B cell (primary cell): ENCODE data around the gene CNTNAP2. TPM values are rescaled to one million over a fixed set of nuclear protein-coding genes. Genes with fewer than 3 reads are reported as not detected.
"Not testable (repeated sequence)": the region's sequence is repeated elsewhere in the genome, so short reads cannot be mapped to it uniquely, and the experiment has no call there.

Experiments
- ATAC-seq: fragments of 200-7000 bp; cut with Tn5 transposase; one replicate; pipeline ENCODE4 v1.10.0; 2021; ENCODE audit warnings: low read depth, mild to moderate bottlenecking, moderate number of reproducible peaks, moderate library complexity
- CTCF ChIA-PET: fragments of 350-600 bp; sonication (Branson Sonifier 250); formaldehyde crosslinking; loops from one replicate; lab custom pipeline; 2021; ENCODE audit warnings: antibody characterized with exemption, inconsistent platforms; lab: Charles Lee
- POLR2A ChIA-PET: fragments of 350-600 bp; sonication (Branson Sonifier 250); formaldehyde crosslinking; loops from one replicate; lab custom pipeline; 2021; ENCODE audit warnings: antibody characterized with exemption; lab: Charles Lee
- DNase-seq: peaks from one replicate; pipeline ENCODE4 v3.0.0; 2013
- H2AFZ ChIP-seq: 2 replicates; pipeline ENCODE4 v1.6.1; 2012; ENCODE audit warnings: mild to moderate bottlenecking, low read depth, low read length; ENCODE audit not compliant: insufficient read depth, poor library complexity, severe bottlenecking
- H3K27ac ChIP-seq, 2 donors: 1 replicate in 1 of 2; 2 replicates in 1 of 2; pipeline ENCODE4 v1.5.1; 2012 to 2013; ENCODE audit warnings: low read length in 2 of 2, mild to moderate bottlenecking in 2 of 2, moderate library complexity in 1 of 2
- H3K27me3 ChIP-seq, 4 experiments: fragments of 200-600 bp in 1 of 4; sonication (generic) in 1 of 4; replicated peaks in 1 of 4; 1 replicate in 2 of 4; 2 replicates in 2 of 4; pipeline versions ENCODE4 v1.6.1 to v1.7.0; 2013 to 2016; ENCODE audit warnings: low read length in 3 of 4, mild to moderate bottlenecking in 2 of 4, mixed read lengths in 1 of 4, moderate library complexity in 1 of 4; ENCODE audit not compliant: insufficient read depth in 4 of 4, control insufficient read depth in 3 of 4; ENCODE audit errors: control extremely low read depth in 1 of 4
- H3K36me3 ChIP-seq, 2 experiments: replicated peaks in 1 of 2; 1 replicate in 1 of 2; 2 replicates in 1 of 2; pipeline versions ENCODE4 v1.6.1 to v1.7.1; 2013; ENCODE audit warnings: low read length in 1 of 2; ENCODE audit not compliant: insufficient read depth in 2 of 2, control insufficient read depth in 1 of 2; ENCODE audit errors: control extremely low read depth in 1 of 2, extremely low read depth in 1 of 2
- H3K4me1 ChIP-seq, 2 donors: fragments of 200-600 bp in 1 of 2; sonication (generic) in 1 of 2; 1 replicate in 1 of 2; 2 replicates in 1 of 2; pipeline versions ENCODE4 v1.5.1 to v1.6.1; 2013 to 2017; ENCODE audit warnings: low read length in 2 of 2; ENCODE audit not compliant: control insufficient read depth in 2 of 2, insufficient read depth in 2 of 2
- H3K4me2 ChIP-seq: replicated peaks from 2 replicates; pipeline ENCODE3; 2012; ENCODE audit warnings: mild to moderate bottlenecking, low read depth, low read length; ENCODE audit not compliant: poor library complexity, severe bottlenecking
- H3K4me3 ChIP-seq, 5 experiments: fragments of 200-600 bp in 1 of 5; sonication (generic) in 1 of 5; 1 replicate in 3 of 5; 2 replicates in 2 of 5; pipeline versions ENCODE4 v1.5.1 to v1.7.0; 2011 to 2016; ENCODE audit warnings: low read length in 4 of 5, mild to moderate bottlenecking in 4 of 5, low read depth in 2 of 5, control low read depth in 1 of 5, moderate library complexity in 1 of 5; ENCODE audit not compliant: insufficient read depth in 1 of 5; ENCODE audit errors: control extremely low read depth in 1 of 5, extremely low read depth in 1 of 5
- H3K79me2 ChIP-seq: fragments of 200-600 bp; sonication (generic); one replicate; pipeline ENCODE4 v1.6.0; 2016; ENCODE audit warnings: low read length; ENCODE audit not compliant: control insufficient read depth, insufficient read depth
- H3K9ac ChIP-seq: fragments of 200-600 bp; sonication (generic); 2 replicates; pipeline ENCODE4 v1.6.1; 2017; ENCODE audit warnings: mild to moderate bottlenecking, low read length, moderate library complexity
- H3K9me3 ChIP-seq, 3 donors: one replicate each; pipeline versions ENCODE4 v1.6.1 to v1.7.1; 2013; ENCODE audit warnings: low read length in 2 of 3; ENCODE audit not compliant: control insufficient read depth in 2 of 3, insufficient read depth in 1 of 3; ENCODE audit errors: control extremely low read depth in 1 of 3
- H4K20me1 ChIP-seq: 2 replicates; pipeline ENCODE4 v1.6.0; 2012; ENCODE audit warnings: mild to moderate bottlenecking, low read length; ENCODE audit not compliant: insufficient read depth, control insufficient read depth, poor library complexity, severe bottlenecking
- H3K27ac Mint-ChIP-seq: one replicate; pipeline ENCODE4 v1.8.0; 2021; ENCODE audit warnings: mixed read lengths
- H3K27me3 Mint-ChIP-seq: one replicate; pipeline ENCODE4 v1.8.0; 2021; ENCODE audit warnings: mixed read lengths
- H3K4me1 Mint-ChIP-seq: one replicate; pipeline ENCODE4 v1.8.0; 2021; ENCODE audit warnings: mixed read lengths
- H3K4me3 Mint-ChIP-seq: one replicate; pipeline ENCODE4 v1.8.0; 2021; ENCODE audit warnings: mixed read lengths
- H3K9me3 Mint-ChIP-seq: one replicate; pipeline ENCODE4 v1.8.0; 2022; ENCODE audit warnings: mixed read lengths; ENCODE audit not compliant: insufficient read depth
- CTCF ChIP-seq: fragments of 200-600 bp; IDR thresholded peaks from one replicate; pipeline ENCODE4 v1.8.0; 2022; ENCODE audit warnings: antibody characterized with exemption, mild to moderate bottlenecking
- EZH2 ChIP-seq: IDR thresholded peaks from 2 replicates; pipeline ENCODE4 v1.6.1; 2012; ENCODE audit warnings: borderline replicate concordance, low read depth, mild to moderate bottlenecking, moderate library complexity, low read length; ENCODE audit not compliant: insufficient read depth, poor library complexity, severe bottlenecking
- WGBS: methylation state at CpG from one replicate; pipeline ENCODE4 v1.1.5; 2013; ENCODE audit warnings: missing lambda C conversion rate; ENCODE audit not compliant: insufficient coverage; 5-methylcytosine and 5-hydroxymethylcytosine counted together
- intact Hi-C: fragments of 100-400 bp; cut with micrococcal nuclease; formaldehyde crosslinking; loops from one replicate; pipeline ENCODE4 v1.10.0; 2022
- polyA plus RNA-seq: library from polyadenylated mRNA; depleted of rRNA; stranded (reverse); fragments of >200 nt; gene quantifications from 2 replicates; pipeline ENCODE4 v1.2.3, GENCODE V29; 2012
- total RNA-seq, 2 donors: library from RNA; stranded (reverse); fragments of 120-200 nt in 1 of 2; gene quantifications; 1 replicate in 1 of 2; 2 replicates in 1 of 2; pipeline versions ENCODE4 v1.2.3 to v1.2.4, GENCODE V29; 2013 to 2022

The CNTNAP2 gene
- total and polyA plus RNA-seq, 2 donors (not counting 1 experiment from before 2014, with no cell fraction given), result 7.4 to 16.6 TPM

- Histone ChIP-seq H2AFZ (no peak overlapping the region), H3K27ac (no peak overlapping the region), H3K9ac (no peak overlapping the region), H3K9me3 (peaks cover 0 to 4% (median 0%) of the 10 kb centered on the region in 3 donors), H3K79me2 (no peaks in the 10 kb centered on the region), H3K4me1 (no peaks in the 10 kb centered on the region), H3K4me2 (no peak overlapping the region), H3K27me3 (no peaks in the 10 kb centered on the region), H3K36me3 (no peaks in the 10 kb centered on the region), H3K4me3 (no peak overlapping the region), H4K20me1 (no peaks in the 10 kb centered on the region)
- intact Hi-C loops, result no loop called here
- TF ChIP-seq CTCF (no peak), EZH2 (no peak)
- POLR2A ChIA-PET, result no interaction called here
- DNase-seq (no peak), ATAC-seq (no peak)
- Mint-ChIP-seq H3K27ac (no peak overlapping the region), H3K27me3 (no peaks in the 10 kb centered on the region), H3K4me1 (no peaks in the 10 kb centered on the region), H3K4me3 (no peak overlapping the region), H3K9me3 (no peaks in the 10 kb centered on the region)
- WGBS, result 82% methylated on average over 8 of the region's 8 CpGs
- CTCF ChIA-PET, result no interaction called here
These were observed 786.1 kb downstream of the CNTNAP2 start for GRCh38 chr7:146902728-146903127.

- H3K4me2 ChIP-seq, H3K27ac ChIP-seq, H3K4me3 ChIP-seq, H3K9me3 Mint-ChIP-seq, H3K9ac ChIP-seq, H2AFZ ChIP-seq, H3K27me3 Mint-ChIP-seq, H3K27ac Mint-ChIP-seq, H3K4me1 Mint-ChIP-seq, intact Hi-C loops, H3K9me3 ChIP-seq, ATAC-seq, H3K4me3 Mint-ChIP-seq, DNase-seq, CTCF ChIA-PET, H3K79me2 ChIP-seq, H4K20me1 ChIP-seq, H3K36me3 ChIP-seq, H3K4me1 ChIP-seq, H3K27me3 ChIP-seq, POLR2A ChIA-PET: not testable (repeated sequence)
- WGBS, result 98% methylated on average over 18 of the region's 24 CpGs
These were observed 789.1 kb downstream of the CNTNAP2 start for GRCh38 chr7:146905746-146906145.
